Measurements from ENCODE around the gene LAIR1. TPM values are rescaled to one million over a fixed set of nuclear protein-coding genes. Genes with fewer than 3 reads are reported as not detected.
"Not testable (repeated sequence)": the region's sequence is repeated elsewhere in the genome, so short reads cannot be mapped to it uniquely, and the experiment has no call there.

LAIR1 gene
- total and polyA plus RNA-seq, 2 donors = 11.8 to 21.3 TPM

DNA sequence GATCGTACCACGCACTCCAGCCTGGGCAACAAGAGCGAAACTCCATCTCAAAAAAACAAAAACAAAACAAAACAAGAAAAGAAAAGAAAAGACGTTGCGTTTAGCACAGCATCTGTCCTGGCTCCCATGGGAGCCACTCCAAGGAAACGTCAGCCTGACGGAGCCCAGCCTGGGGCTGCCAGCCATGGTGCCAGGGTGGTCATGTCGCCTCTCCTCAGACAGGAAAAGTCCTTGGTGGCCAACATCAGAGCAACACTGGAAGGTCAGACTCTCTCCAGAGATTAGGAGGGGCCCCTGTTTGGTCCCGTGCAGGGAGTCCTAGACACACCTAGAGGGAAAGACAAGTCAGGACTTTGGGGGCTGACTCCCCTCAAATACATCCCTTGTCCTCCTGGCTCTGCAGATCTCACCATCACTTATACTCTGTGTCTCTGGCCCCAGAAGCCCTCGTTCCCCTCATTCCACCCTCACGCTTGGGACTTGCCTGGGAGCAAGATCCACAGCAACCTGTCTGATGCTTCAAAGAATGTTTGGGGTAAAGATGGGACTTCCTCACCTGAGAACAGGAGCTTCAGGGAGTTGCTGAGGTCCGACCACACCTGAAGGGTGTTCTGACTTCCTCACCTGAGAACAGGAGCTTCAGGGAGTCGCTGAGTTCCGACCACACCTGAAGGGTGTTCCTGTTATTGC is 35.1 kb downstream of the LAIR1 start:
- H3K27ac ChIP-seq (ENCODE audit: low read depth) = no peak overlapping the region

DNA sequence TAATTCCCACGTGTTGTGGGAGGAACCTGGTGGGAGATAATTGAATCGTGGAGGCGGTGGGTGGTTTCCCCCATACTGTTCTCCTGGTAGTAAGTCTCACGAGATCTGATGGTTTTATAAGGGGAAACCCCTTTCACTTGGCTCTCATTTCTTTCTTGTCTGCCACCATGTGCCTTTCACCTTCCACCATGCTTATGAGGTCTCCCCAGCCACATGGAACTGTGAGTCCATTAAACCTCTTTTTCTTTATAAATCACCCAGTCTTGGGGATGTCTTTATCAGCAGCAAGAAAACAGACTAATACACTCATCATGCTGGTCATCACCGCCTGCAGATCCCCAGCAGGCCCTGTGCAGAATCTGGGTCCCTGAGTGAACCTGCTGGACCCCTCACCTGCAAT is 36.0 kb downstream of the LAIR1 start:
- 68% methylated on average over 5 of the region's 5 CpGs for WGBS
- not testable (repeated sequence) for H3K4me1 ChIP-seq (ENCODE audit: insufficient read depth); H3K4me3 ChIP-seq (ENCODE audit: low read depth, low read length); H3K36me3 ChIP-seq (ENCODE audit: insufficient read depth); H3K27ac ChIP-seq (ENCODE audit: low read depth); DNase-seq (ENCODE audit: extremely low spot score)

More for the DNA sequence above, 35.1 kb downstream of the LAIR1 start:
- Histone ChIP-seq H3K4me1 (ENCODE audit: insufficient read depth) (no peaks in the 10 kb centered on the region), H3K36me3 (ENCODE audit: insufficient read depth) (no peaks in the 10 kb centered on the region), H3K4me3 (ENCODE audit: low read depth, low read length) (no peak overlapping the region)
- WGBS = 81% methylated on average over 14 of the region's 14 CpGs
- no peak for DNase-seq (ENCODE audit: extremely low spot score)

DNA sequence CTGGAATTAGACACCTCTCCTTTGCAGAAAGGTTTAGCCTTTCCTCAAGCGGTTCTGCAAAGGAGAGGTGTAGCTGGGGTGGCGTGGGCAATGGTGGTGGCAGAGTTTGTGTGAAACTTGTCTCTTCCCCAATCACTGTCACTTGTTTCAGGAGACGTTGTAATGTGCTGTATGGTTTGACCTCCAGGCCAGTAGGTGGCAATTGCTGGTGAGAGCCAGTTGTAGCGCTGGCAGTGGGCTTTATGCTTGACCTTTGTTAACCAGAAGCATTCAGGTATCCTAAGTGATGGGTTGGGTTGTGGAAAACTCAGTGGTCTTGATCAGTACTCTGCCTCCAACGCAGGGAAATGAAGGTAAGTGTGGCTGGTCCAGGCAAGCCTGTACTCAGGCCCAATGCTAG is 39.1 kb downstream of the LAIR1 start:
- H3K36me3 ChIP-seq (ENCODE audit: insufficient read depth) = no peaks in the 10 kb centered on the region
- DNase-seq (ENCODE audit: extremely low spot score) = no peak
- H3K4me3 ChIP-seq (ENCODE audit: low read depth, low read length) = no peak overlapping the region
- no peak overlapping the region for H3K27ac ChIP-seq (ENCODE audit: low read depth)
- WGBS = 71% methylated on average over 5 of the region's 5 CpGs
- no peaks in the 10 kb centered on the region for H3K4me1 ChIP-seq (ENCODE audit: insufficient read depth)

- 8% methylated on average over 4 of the region's 4 CpGs for WGBS
- H3K4me3 ChIP-seq (ENCODE audit: low read depth, low read length) = no peak overlapping the region
These were observed 39.5 kb downstream of the LAIR1 start for GRCh38 chr19:54325194-54325621.

DNA sequence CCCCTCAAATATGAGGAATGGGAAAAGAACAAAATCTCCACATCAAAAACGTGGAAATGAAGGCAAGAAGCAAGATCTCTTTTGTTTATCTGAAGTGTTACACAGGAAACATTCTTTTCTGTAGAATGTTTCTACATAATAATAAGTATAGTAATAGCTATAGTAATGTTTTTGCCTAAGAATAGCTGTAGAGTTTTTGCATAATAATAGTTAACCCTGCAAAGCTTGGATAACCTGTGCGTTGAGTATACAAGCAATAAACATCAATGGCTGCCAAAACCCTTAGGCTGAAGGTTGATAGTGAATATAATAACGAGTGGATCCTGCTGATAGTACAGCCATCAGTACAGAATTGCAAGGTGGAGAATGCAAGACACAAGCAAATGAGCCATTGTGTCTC is 40.7 kb downstream of the LAIR1 start:
- no peaks in the 10 kb centered on the region for H3K4me1 ChIP-seq (ENCODE audit: insufficient read depth)
- no peaks in the 10 kb centered on the region for H3K36me3 ChIP-seq (ENCODE audit: insufficient read depth)
- WGBS = 18% methylated on average over 3 of the region's 3 CpGs
- no peak for DNase-seq (ENCODE audit: extremely low spot score)
- H3K27ac ChIP-seq (ENCODE audit: low read depth) = no peak overlapping the region
- no peak overlapping the region for H3K4me3 ChIP-seq (ENCODE audit: low read depth, low read length)

More at GRCh38 chr19:54325194-54325621, 39.5 kb downstream of the LAIR1 start:
- DNase-seq (ENCODE audit: extremely low spot score) = no peak
- Histone ChIP-seq H3K27ac (ENCODE audit: low read depth) (no peak overlapping the region), H3K36me3 (ENCODE audit: insufficient read depth) (no peaks in the 10 kb centered on the region), H3K4me1 (ENCODE audit: insufficient read depth) (no peaks in the 10 kb centered on the region)

GRCh38 chr19:54322934-54323333 is 41.8 kb downstream of the LAIR1 start:
- H3K27ac ChIP-seq (ENCODE audit: low read depth) = not testable (repeated sequence)

GRCh38 chr19:54322295-54322694 is 42.4 kb downstream of the LAIR1 start:
- H3K27ac ChIP-seq (ENCODE audit: low read depth); H3K36me3 ChIP-seq (ENCODE audit: insufficient read depth); H3K4me3 ChIP-seq (ENCODE audit: low read depth, low read length); DNase-seq (ENCODE audit: extremely low spot score); H3K4me1 ChIP-seq (ENCODE audit: insufficient read depth): not testable (repeated sequence)
- WGBS = 89% methylated on average over 11 of the region's 13 CpGs

More at GRCh38 chr19:54322934-54323333, 41.8 kb downstream of the LAIR1 start:
- WGBS = 21% methylated on average over 9 of the region's 13 CpGs
- not testable (repeated sequence) for H3K36me3 ChIP-seq (ENCODE audit: insufficient read depth); H3K4me1 ChIP-seq (ENCODE audit: insufficient read depth); H3K4me3 ChIP-seq (ENCODE audit: low read depth, low read length); DNase-seq (ENCODE audit: extremely low spot score)

- 76% methylated on average over 14 of the region's 14 CpGs for WGBS
- Histone ChIP-seq H3K4me3 (ENCODE audit: low read depth, low read length) (no peak overlapping the region), H3K36me3 (ENCODE audit: insufficient read depth) (no peaks in the 10 kb centered on the region), H3K27ac (ENCODE audit: low read depth) (no peak overlapping the region), H3K4me1 (ENCODE audit: insufficient read depth) (no peaks in the 10 kb centered on the region)
- no peak for DNase-seq (ENCODE audit: extremely low spot score)
These were observed 44.6 kb downstream of the LAIR1 start for GRCh38 chr19:54319892-54320670.

DNA sequence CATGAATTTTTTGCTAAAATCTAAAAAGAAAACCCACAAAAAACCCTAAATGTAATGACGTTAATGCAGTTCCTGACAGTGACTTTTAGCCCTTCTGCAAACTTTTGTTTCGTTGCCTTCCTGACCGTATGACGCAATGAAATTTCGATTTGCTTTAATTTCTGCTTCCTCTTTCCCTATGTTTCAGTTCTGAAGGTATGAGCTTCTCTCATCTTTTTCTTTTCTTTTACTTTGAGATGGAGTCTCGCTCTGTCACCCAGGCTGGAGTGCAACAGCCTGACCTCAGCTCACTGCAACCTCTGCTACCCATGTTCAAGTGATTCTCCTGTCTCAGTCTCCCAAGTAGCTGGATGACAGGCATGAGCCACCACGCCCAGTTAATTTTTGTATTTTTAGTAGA is 45.7 kb downstream of the LAIR1 start:
- no peaks in the 10 kb centered on the region for H3K4me1 ChIP-seq (ENCODE audit: insufficient read depth)
- H3K36me3 ChIP-seq (ENCODE audit: insufficient read depth) = no peaks in the 10 kb centered on the region
- no peak overlapping the region for H3K4me3 ChIP-seq (ENCODE audit: low read depth, low read length)
- no peak for DNase-seq (ENCODE audit: extremely low spot score)
- 80% methylated on average over 7 of the region's 7 CpGs for WGBS
- H3K27ac ChIP-seq (ENCODE audit: low read depth) = no peak overlapping the region

DNA sequence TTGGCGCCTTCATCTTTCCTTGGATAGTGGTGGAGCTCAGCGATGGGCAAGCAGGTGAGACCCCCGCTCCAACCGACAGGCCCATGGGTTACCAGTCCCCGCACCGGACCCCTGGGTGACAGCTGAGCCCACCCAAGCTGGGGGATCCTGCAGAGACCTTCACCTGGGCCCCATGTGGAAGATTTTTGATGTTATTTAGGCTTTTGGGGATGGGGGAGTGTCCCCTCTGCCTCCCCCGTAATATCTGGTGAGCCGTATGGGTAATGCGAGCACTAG is 46.8 kb downstream of the LAIR1 start:
- Histone ChIP-seq H3K4me1 (ENCODE audit: insufficient read depth) (no peaks in the 10 kb centered on the region), H3K36me3 (ENCODE audit: insufficient read depth) (no peaks in the 10 kb centered on the region), H3K4me3 (ENCODE audit: low read depth, low read length) (no peak overlapping the region), H3K27ac (ENCODE audit: low read depth) (no peak overlapping the region)
- no peak for DNase-seq (ENCODE audit: extremely low spot score)
- WGBS = 92% methylated on average over 9 of the region's 9 CpGs

DNA sequence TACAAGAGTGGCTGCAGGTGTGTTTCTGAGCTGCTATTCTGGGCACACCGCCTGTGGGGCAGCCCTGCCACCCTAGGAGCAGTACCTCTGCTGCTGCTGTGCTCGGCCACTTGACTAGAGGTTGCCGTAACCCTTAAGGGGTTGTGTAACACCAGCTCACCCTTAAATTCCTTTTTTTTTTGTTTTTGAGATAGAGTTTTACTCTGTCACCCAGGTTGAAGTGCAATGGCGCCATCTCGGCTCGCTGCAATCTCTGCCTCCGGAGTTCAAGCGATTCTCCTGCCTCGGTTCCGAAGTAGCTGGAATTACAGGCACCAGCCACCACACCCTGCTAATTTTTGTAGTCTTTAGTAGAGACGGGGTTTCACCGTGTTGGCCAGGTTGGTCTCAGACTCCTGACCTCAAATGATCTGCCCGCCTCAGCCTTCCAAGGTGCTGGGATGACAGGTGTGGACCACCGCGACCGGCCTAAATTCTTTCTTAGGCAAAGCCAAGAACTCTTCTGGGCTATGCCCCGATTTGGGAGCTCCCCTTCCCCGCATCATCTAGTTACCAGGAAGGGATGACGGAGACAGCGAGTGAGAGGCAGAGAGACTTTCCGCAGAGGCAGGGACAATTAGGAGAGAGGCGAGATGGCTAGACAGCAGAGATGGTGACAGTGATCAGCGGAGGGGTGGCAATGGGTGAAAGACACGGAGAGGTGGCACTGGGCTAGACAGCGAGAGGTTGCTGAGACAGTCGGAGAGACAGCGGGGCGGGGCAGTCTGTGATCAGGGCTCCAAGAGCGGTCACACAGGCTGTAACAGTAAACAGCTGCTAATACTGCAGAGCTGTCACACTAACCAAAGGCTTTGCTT is 47.4 kb downstream of the LAIR1 start:
- Histone ChIP-seq H3K4me1 (ENCODE audit: insufficient read depth) (no peaks in the 10 kb centered on the region), H3K4me3 (ENCODE audit: low read depth, low read length) (no peak overlapping the region), H3K27ac (ENCODE audit: low read depth) (no peak overlapping the region), H3K36me3 (ENCODE audit: insufficient read depth) (no peaks in the 10 kb centered on the region)
- WGBS = 78% methylated on average over 27 of the region's 29 CpGs
- no peak for DNase-seq (ENCODE audit: extremely low spot score)

DNA sequence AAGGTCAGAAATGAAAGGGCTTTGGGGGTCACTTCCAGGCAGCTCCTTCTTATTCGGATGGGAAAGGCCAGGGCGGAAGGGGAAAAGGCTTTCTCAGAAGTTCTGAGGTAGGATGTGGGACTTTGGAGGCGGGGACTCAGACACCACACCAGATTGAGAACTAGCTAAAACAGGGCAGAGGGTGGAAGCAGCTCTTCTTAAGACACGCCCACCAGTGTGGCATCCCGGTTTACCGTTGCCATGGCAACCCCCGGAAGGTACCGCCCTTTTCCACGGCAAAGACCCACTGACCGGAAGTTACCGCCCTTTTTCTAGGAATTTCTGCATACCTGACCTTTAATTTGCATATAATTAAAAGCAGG is 48.0 kb downstream of the LAIR1 start:
- no peak for DNase-seq (ENCODE audit: extremely low spot score)
- 46% methylated on average over 11 of the region's 11 CpGs for WGBS
- H3K36me3 ChIP-seq (ENCODE audit: insufficient read depth) = no peaks in the 10 kb centered on the region
- H3K4me1 ChIP-seq (ENCODE audit: insufficient read depth) = no peaks in the 10 kb centered on the region
- H3K27ac ChIP-seq (ENCODE audit: low read depth) = no peak overlapping the region
- H3K4me3 ChIP-seq (ENCODE audit: low read depth, low read length) = no peak overlapping the region

GRCh38 chr19:54315956-54316355 is 48.8 kb downstream of the LAIR1 start:
- DNase-seq (ENCODE audit: extremely low spot score) = no peak
- Histone ChIP-seq H3K4me3 (ENCODE audit: low read depth, low read length) (no peak overlapping the region), H3K4me1 (ENCODE audit: insufficient read depth) (no peaks in the 10 kb centered on the region), H3K27ac (ENCODE audit: low read depth) (no peak overlapping the region), H3K36me3 (ENCODE audit: insufficient read depth) (no peaks in the 10 kb centered on the region)
- 78% methylated on average over 10 of the region's 10 CpGs for WGBS
